GM18867 (cell line): ENCODE results near the gene MAPK4.
A peak's percentile ranks its signal among the peaks of the same experiment; 100 is the strongest.
"Not testable (repeated sequence)": the region's sequence is repeated elsewhere in the genome, so short reads cannot be mapped to it uniquely, and the experiment has no call there.

ENCODE experiments used
- ATAC-seq: cut with Tn5 transposase; IDR thresholded peaks from one replicate; pipeline ENCODE4 v1.9.1; 2021; ENCODE audit warnings: mild to moderate bottlenecking, moderate library complexity; ENCODE audit not compliant: unreplicated experiment

MAPK4 gene

DNA sequence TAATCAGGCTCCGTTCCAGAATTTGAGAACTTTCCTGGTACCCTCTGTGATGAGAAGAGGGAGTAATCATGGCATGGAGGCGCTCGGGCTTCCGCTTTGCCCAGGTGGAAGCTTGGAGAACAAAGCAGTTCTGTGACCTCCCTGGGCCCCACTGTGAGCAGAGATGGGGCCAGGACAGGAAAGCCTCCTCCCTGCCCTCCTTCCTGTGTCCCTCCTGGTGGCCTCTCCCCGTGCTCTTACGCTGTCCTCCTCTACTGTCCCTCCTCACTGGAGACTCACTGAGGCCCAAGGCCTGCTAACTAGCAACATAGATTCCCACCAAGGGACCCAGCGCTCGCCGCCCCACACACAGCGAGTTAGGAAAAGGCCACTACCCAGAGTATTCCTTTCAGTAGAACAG, 119.8 kb downstream of the MAPK4 start:
- no peak for ATAC-seq

- ATAC-seq: no peak
These were observed 121.1 kb downstream of the MAPK4 start for GRCh38 chr18:50680966-50681365.

GRCh38 chr18:50682852-50683251, 123.0 kb downstream of the MAPK4 start:
- no peak for ATAC-seq

GRCh38 chr18:50686409-50686808, 126.5 kb downstream of the MAPK4 start:
- no peak for ATAC-seq

GRCh38 chr18:50687491-50687890, 127.6 kb downstream of the MAPK4 start:
- no peak for ATAC-seq

GRCh38 chr18:50689578-50689977, 129.7 kb downstream of the MAPK4 start:
- ATAC-seq: no peak

DNA sequence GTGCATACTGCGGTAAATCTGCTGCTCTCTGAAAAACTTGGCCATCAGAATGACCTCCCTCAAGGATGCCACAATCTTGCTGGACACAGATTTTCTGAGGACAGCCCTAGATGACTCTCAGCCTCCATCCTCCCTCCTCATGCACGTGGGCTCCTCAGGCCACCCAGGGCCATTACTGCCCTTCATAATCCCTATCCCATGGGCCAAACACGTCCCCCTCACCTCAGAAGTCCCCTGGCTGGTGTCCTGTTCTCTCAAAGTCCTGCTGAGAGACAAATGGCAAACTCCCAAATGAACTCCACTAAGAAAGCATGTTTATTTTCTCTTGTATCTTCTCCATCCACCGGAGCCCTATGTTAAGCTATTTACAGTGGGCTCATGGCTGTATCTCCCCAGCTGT, 134.3 kb downstream of the MAPK4 start:
- ATAC-seq: no peak

- ATAC-seq: no peak
These were observed 135.7 kb downstream of the MAPK4 start for GRCh38 chr18:50695431-50696176.

DNA sequence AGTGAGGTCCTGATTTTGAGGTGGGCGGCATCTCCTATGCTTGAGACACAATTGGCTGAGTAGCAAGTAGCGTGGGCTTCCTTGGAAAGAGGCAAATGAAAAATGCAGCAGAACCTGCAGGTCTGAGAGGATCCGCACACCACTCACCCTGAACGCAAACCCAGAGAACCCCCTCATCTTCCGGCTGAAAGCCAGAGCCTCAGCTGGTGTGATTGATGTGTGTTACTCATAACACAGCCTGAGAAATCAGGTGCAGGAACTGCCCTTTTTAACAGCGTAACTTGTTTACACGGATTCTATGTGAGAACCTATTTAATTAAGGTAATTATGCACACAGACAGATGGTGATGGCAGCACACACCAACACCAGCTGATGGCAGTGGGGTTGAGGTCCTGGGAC, 136.5 kb downstream of the MAPK4 start:
- peak; percentile 51 for ATAC-seq

DNA sequence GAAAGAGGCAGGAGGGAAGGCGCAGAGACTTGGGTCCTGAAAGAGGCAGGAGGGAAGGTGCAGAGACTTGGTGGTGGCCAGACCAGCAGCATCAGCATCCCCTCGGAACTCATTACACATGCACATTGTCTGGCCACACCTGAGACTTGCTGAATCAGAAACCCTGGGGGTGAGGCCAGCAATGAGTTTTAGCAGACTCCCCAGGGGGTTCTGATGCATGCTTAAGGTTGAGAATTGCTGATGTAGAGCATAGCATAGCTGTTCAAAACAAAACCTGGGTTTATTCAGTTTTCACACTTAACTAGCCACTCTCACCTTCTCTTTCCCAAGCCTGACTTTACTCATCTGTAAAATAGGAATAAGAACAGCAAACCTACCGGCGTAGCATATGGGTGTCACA, 137.0 kb downstream of the MAPK4 start:
- ATAC-seq: peak; percentile 71

DNA sequence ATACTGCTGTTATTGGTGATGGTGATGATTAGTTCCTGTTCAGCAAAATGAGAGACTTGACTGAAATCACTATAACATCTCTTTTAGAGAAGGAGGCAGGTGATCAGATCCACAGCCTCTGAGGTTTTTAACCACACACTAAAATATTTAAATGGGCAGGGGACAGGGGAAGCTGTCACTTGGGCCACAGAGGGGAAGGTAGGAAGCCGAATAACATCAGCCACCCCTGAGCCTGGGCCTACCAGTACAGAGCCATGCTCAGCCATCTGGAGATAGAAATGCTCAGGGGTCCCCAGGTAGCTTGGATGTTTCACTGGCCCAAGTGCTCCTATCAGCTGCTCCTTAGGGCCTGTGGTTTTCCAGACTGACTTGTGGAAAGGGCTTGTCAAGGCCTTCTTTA, 137.6 kb downstream of the MAPK4 start:
- ATAC-seq: peak; percentile 53

- no peak for ATAC-seq
These were observed 140.6 kb downstream of the MAPK4 start for GRCh38 chr18:50700245-50701165.

DNA sequence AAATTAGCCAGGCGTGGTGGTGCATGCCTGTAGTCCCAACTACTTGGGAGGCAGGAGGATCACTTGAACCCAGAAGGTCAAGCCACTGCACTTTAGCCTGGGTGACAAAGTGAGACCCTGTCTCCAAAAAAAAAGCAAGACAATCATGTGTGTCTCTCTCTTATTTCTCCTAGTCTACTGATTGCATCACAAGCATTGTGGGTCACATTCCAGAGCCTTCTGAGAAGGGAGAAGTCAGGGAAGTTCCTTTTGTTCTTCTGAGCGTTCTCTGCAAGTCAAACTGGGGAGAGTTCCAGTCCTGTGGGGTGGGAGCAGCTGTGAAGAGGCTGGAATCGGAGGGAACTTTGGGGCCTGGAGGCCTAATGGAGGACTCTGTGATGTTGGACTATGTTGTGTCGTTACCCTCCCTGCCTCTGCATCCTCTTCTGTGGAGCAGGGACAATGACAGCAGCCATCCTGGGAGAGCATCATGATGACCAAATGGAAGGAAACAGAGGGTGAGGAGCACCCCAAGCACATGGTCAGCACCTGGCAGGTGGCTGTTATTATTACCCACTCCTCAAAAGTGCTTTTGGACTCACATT, 144.6 kb downstream of the MAPK4 start:
- ATAC-seq: no peak

DNA sequence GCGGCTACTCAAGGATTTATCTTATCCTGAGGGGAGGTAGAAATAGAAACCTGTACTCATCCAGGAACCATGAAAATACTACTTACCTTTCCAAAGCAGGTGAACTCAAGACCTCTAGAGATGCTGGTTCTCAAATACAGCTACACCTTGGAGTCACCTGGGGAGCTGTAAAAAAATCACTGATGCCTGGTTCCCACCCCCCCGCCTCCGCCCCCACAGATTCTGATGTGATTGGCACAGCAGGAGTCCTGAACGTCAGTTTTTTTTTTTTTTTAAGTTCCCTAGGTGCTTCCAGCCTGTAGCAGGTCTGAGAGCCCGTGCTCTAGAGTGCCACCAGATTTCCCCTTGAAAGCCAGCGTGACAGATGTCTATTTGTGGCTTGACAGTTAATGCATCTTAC, 146.3 kb downstream of the MAPK4 start:
- no peak for ATAC-seq

DNA sequence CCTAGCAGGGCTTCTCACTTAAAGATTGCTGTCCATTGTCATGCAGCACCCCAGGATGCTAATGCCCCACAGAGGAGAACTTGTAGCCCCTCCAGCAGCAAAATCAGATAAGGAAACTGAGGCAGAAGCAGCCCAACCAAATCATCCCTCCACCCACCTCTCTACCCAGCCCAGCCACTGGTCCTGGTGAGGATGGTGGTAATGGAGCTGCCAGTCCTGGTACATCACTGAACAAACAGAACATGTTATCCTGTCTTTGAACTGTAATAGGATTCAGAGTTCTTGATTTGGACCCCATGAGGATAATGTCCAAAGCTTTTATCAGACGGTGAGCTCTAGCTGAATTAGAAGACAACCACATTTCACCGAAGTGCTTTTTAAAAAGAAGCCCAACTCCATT, 146.8 kb downstream of the MAPK4 start:
- no peak for ATAC-seq

DNA sequence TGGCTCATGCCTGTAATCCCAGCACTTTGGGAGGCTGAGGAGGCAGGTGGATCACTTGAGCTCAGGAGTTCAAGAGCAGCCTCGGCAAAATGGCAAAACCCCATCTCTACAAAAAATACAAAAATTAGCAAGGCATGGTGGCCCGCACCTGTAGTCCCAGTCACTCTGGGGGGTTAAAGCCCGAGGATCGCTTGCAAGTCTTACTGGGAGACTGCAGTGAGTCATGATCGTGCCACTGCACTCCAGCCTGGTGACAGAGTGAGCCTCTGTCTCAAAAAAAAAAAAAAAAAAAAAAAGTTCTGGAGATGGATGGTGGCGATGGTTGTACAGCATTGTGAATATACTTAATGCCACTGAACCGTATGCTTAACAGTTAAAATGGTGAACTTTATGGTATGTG, 147.4 kb downstream of the MAPK4 start:
- ATAC-seq: not testable (repeated sequence)

- no peak for ATAC-seq
These were observed 148.1 kb downstream of the MAPK4 start for GRCh38 chr18:50707855-50708469.

- no peak for ATAC-seq
These were observed 149.3 kb downstream of the MAPK4 start for GRCh38 chr18:50709193-50709592.

GRCh38 chr18:50711386-50711785, 151.5 kb downstream of the MAPK4 start:
- no peak for ATAC-seq

DNA sequence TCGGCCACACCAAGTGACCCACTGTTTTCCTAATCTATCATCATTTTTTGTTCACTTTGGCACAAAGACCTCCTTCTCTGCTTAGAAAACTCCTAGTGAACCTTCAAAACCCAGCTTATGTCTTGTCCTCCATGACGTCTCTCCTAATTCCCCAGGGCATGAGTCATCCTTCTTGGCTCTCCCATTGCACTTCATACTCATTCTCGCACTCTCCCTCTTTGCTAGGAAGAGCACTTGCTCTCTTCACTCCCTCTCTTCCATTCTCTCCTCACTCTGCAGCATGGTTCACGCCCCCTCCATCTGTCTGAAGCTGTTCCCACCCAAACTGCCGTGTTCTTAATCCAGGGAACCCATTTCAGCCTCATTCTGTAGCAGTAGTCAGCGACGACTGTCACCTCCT, 156.0 kb downstream of the MAPK4 start:
- ATAC-seq: no peak

GRCh38 chr18:50716902-50717301, 157.0 kb downstream of the MAPK4 start:
- no peak for ATAC-seq
